Measurements from ENCODE around the gene GABARAPL2.
A peak's percentile ranks its signal among the peaks of the same experiment; 100 is the strongest.

GABARAPL2 gene

GRCh38 chr16:75559564-75560372 lies 6.4 kb upstream of the GABARAPL2 start:
- no peak overlapping the region for H3K4me3 ChIP-seq
- H3K9me3 ChIP-seq (ENCODE audit: low read depth, low read length), result no peaks in the 10 kb centered on the region
- TF ChIP-seq POLR2AphosphoS5 (IDR thresholded peaks at IDR 0.05; ENCODE audit: borderline replicate concordance, low read depth, low read length) (no peak), FOXP2 (optimal IDR thresholded peaks at IDR 0.05; ENCODE audit: control extremely low read depth, extremely low read length, insufficient read depth) (no peak), EZH2 (IDR thresholded peaks at IDR 0.05) (no peak)
- H3K36me3 ChIP-seq (ENCODE audit: insufficient read depth, low read length), result no peaks in the 10 kb centered on the region
- DNase-seq (ENCODE audit: low read depth, low spot score), result no peak
- H3K27ac ChIP-seq, result no peak overlapping the region
- no peak overlapping the region for H3K9ac ChIP-seq (ENCODE audit: insufficient read length)

DNA sequence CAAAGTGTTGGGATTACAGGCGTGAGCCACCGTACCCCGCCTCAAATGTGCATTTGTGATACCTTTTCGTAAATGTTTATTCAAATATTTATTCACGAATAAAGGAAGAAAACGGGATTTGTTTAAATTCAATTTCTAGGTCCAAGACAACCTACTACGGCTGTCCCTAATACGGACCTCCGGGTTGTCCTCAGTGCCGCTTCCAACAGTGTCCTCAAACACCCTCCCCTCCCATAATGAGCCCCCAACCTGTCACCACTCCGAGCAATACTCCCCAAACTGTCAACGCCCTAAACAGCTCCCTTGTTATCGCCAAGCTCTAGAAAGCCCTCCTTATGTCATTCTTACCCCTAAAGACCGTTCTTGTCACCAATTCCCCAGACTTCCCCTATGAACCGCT lies 539 bp upstream of the GABARAPL2 start:
- Histone ChIP-seq H3K36me3 (ENCODE audit: insufficient read depth, low read length) (peaks cover 22% of the 10 kb centered on the region; the same call in 1 of the 2 replicates), H3K9me3 (ENCODE audit: low read depth, low read length) (no peaks in the 10 kb centered on the region), H3K9ac (ENCODE audit: insufficient read length) (no peak overlapping the region), H3K4me3 (peak overlapping the region; percentile 87), H3K27ac (no peak overlapping the region)
- DNase-seq (ENCODE audit: low read depth, low spot score), result no peak
- no peak for TF ChIP-seq POLR2AphosphoS5 (IDR thresholded peaks at IDR 0.05; ENCODE audit: borderline replicate concordance, low read depth, low read length)
- no peak for TF ChIP-seq FOXP2 (optimal IDR thresholded peaks at IDR 0.05; ENCODE audit: control extremely low read depth, extremely low read length, insufficient read depth)
- TF ChIP-seq EZH2 (IDR thresholded peaks at IDR 0.05), result no peak

DNA sequence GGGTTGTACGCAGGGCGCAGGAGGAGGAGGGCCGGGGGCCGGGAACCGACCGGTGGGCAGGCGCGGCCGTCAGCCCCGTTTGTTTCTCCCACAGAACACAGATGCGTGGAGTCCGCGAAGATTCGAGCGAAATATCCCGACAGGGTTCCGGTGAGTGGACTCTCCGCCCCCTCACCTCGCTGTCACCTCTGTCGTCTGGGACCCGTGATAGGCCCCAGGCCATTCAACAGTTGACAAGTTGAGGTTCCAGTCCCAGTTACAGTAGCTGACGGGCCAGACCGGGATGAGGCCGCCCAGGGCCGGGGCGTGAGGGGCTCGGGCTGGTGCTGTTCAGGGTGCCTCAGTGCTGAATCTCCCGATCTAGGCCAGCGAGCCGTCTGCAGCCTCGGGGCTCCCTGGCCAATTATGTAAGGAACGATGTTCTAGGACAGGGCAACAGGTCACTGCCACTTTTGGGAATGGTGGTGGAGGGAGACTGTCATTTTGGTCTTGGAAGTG lies 628 bp downstream of the GABARAPL2 start:
- no peak overlapping the region for H3K27ac ChIP-seq
- H3K4me3 ChIP-seq, result peak overlapping the region; percentile 87
- no peaks in the 10 kb centered on the region for H3K9me3 ChIP-seq (ENCODE audit: low read depth, low read length)
- TF ChIP-seq EZH2 (IDR thresholded peaks at IDR 0.05) (no peak), POLR2AphosphoS5 (IDR thresholded peaks at IDR 0.05; ENCODE audit: borderline replicate concordance, low read depth, low read length) (no peak), FOXP2 (optimal IDR thresholded peaks at IDR 0.05; ENCODE audit: control extremely low read depth, extremely low read length, insufficient read depth) (no peak)
- H3K36me3 ChIP-seq (ENCODE audit: insufficient read depth, low read length), result peaks cover 22% of the 10 kb centered on the region; the same call in 1 of the 2 replicates
- DNase-seq (ENCODE audit: low read depth, low spot score), result no peak
- peak overlapping the region; percentile 66 for H3K9ac ChIP-seq (ENCODE audit: insufficient read length)

DNA sequence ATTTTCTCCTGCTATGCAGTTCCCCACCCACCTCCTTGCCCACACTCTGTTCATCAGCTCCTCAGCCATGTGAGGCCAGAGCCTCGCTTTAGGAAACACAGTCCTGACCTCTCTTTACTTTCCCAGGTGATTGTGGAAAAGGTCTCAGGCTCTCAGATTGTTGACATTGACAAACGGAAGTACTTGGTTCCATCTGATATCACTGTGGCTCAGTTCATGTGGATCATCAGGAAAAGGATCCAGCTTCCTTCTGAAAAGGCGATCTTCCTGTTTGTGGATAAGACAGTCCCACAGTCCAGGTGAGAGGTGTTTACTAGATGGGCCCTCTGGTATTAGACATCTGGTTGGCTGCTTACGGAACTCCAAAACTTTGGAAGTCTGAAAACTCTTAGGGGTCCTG lies 1.7 kb downstream of the GABARAPL2 start:
- peaks cover 22% of the 10 kb centered on the region; the same call in 1 of the 2 replicates for H3K36me3 ChIP-seq (ENCODE audit: insufficient read depth, low read length)
- TF ChIP-seq FOXP2 (optimal IDR thresholded peaks at IDR 0.05; ENCODE audit: control extremely low read depth, extremely low read length, insufficient read depth) (no peak), POLR2AphosphoS5 (IDR thresholded peaks at IDR 0.05; ENCODE audit: borderline replicate concordance, low read depth, low read length) (no peak), EZH2 (IDR thresholded peaks at IDR 0.05) (no peak)
- no peak overlapping the region for H3K4me3 ChIP-seq

DNA sequence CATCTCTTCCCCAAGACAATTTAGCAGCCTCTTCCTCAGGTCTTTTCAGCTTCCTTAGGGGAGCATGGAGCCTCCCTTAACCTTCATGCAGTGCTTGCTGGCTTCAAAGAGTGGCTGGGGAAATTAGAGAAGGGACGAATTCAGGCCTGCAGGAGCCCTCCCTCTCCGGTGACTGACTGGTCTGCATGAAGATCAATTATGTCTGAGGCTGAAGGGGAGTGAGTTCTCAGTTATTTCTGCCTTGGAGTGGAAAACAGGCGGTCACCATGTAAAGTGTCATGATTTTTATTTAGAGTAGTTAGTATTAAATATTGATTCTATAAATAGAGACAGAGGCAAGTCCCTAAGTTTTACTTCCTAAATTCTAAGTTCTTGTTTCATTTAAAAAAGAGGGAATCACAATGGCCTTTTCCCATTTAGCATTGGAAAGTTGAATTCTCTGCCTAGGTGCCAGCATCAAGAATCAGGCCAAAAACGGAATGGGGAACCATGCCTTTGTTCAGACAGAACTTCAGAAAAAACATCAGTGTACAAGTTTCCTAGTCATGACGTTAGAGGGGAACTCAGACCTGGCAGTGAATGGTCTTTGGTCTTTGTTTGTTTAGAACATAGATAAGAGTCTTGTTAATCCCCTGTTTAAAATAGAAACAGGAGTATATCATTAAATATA lies 4.4 kb downstream of the GABARAPL2 start:
- H3K36me3 ChIP-seq (ENCODE audit: insufficient read depth, low read length), result peaks cover 22% of the 10 kb centered on the region; the same call in 1 of the 2 replicates
- H3K4me3 ChIP-seq, result no peak overlapping the region
- no peaks in the 10 kb centered on the region for H3K9me3 ChIP-seq (ENCODE audit: low read depth, low read length)
- H3K27ac ChIP-seq, result no peak overlapping the region
- no peak overlapping the region for H3K9ac ChIP-seq (ENCODE audit: insufficient read length)
- TF ChIP-seq FOXP2 (optimal IDR thresholded peaks at IDR 0.05; ENCODE audit: control extremely low read depth, extremely low read length, insufficient read depth) (no peak), EZH2 (IDR thresholded peaks at IDR 0.05) (no peak), POLR2AphosphoS5 (IDR thresholded peaks at IDR 0.05; ENCODE audit: borderline replicate concordance, low read depth, low read length) (no peak)
- DNase-seq (ENCODE audit: low read depth, low spot score), result no peak

More for the DNA sequence above, 1.7 kb downstream of the GABARAPL2 start:
- H3K9ac ChIP-seq (ENCODE audit: insufficient read length), result no peak overlapping the region
- DNase-seq (ENCODE audit: low read depth, low spot score), result no peak
- H3K9me3 ChIP-seq (ENCODE audit: low read depth, low read length), result no peaks in the 10 kb centered on the region
- no peak overlapping the region for H3K27ac ChIP-seq

DNA sequence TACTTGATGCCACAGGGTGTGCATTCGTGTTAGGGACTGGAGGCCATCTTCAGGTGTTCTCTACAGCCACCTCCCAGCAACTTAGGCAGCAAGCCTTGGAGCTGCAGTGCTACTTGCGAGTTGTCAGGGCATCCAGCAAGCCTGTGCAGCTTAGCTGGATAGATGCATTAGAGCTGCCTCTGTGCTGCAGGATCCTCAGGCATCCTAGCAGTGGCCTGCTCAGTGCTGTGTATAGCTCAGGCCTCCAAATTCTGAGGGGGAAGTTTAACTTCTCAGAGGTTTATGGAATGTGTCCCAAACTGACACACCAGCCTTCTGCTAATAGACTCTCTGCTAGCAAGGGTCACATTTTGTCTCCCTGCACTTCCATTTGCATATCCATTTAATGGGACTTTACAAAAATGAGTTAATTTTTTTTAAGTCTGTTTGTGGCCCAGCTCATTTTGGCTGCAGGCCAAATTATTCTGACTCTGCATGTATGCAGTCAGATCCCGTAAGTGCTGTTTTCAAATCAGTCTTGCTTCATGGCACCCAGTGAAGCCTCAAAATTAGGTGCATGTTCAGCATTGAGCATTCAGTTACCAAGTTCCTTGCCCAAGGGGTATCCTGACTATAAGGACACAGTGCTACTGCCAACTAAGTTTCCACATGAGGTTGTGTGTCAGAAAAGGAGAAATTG lies 6.8 kb downstream of the GABARAPL2 start:
- Histone ChIP-seq H3K36me3 (ENCODE audit: insufficient read depth, low read length) (peaks cover 24% of the 10 kb centered on the region), H3K9ac (ENCODE audit: insufficient read length) (no peak overlapping the region), H3K4me3 (no peak overlapping the region), H3K27ac (no peak overlapping the region), H3K9me3 (ENCODE audit: low read depth, low read length) (no peaks in the 10 kb centered on the region)
- no peak for DNase-seq (ENCODE audit: low read depth, low spot score)
- TF ChIP-seq POLR2AphosphoS5 (IDR thresholded peaks at IDR 0.05; ENCODE audit: borderline replicate concordance, low read depth, low read length), result no peak
- TF ChIP-seq EZH2 (IDR thresholded peaks at IDR 0.05), result no peak
- no peak for TF ChIP-seq FOXP2 (optimal IDR thresholded peaks at IDR 0.05; ENCODE audit: control extremely low read depth, extremely low read length, insufficient read depth)

DNA sequence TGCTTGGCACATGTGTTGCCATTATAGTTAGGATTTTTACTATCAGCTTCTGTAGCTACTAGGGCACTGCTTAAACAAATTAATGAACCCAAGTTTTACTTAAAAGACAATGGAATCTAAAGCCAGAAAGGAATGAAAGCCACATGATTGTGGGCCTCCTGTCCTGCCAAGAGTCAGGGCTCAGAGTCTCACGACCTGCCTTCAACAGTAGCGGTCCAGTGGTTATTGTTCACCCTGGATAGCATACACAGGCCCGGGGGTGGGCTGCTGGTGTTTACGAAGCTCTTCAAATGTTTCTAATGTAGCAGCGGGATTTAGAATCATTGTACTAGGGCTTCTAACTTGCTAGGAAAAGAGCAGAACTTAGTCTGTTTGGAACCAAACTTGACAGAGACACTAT lies 7.8 kb downstream of the GABARAPL2 start:
- no peak overlapping the region for H3K9ac ChIP-seq (ENCODE audit: insufficient read length)
- no peak overlapping the region for H3K4me3 ChIP-seq
- peaks cover 15% of the 10 kb centered on the region for H3K36me3 ChIP-seq (ENCODE audit: insufficient read depth, low read length)

GRCh38 chr16:75575958-75576357 lies 9.8 kb downstream of the GABARAPL2 start:
- H3K9me3 ChIP-seq (ENCODE audit: low read depth, low read length), result no peaks in the 10 kb centered on the region
- H3K27ac ChIP-seq, result no peak overlapping the region
- DNase-seq (ENCODE audit: low read depth, low spot score), result no peak
- no peak overlapping the region for H3K9ac ChIP-seq (ENCODE audit: insufficient read length)
- no peak overlapping the region for H3K4me3 ChIP-seq
- peaks cover 7% of the 10 kb centered on the region for H3K36me3 ChIP-seq (ENCODE audit: insufficient read depth, low read length)
- TF ChIP-seq EZH2 (IDR thresholded peaks at IDR 0.05) (no peak), FOXP2 (optimal IDR thresholded peaks at IDR 0.05; ENCODE audit: control extremely low read depth, extremely low read length, insufficient read depth) (no peak), POLR2AphosphoS5 (IDR thresholded peaks at IDR 0.05; ENCODE audit: borderline replicate concordance, low read depth, low read length) (no peak)

More for the DNA sequence above, 7.8 kb downstream of the GABARAPL2 start:
- TF ChIP-seq FOXP2 (optimal IDR thresholded peaks at IDR 0.05; ENCODE audit: control extremely low read depth, extremely low read length, insufficient read depth) (no peak), POLR2AphosphoS5 (IDR thresholded peaks at IDR 0.05; ENCODE audit: borderline replicate concordance, low read depth, low read length) (no peak), EZH2 (IDR thresholded peaks at IDR 0.05) (no peak)
- Histone ChIP-seq H3K27ac (no peak overlapping the region), H3K9me3 (ENCODE audit: low read depth, low read length) (no peaks in the 10 kb centered on the region)
- no peak for DNase-seq (ENCODE audit: low read depth, low spot score)

Measured in SK-N-MC (cell line).